C1 segment of cervical spinal cord (tissue), 14 donors: ENCODE measurements around the gene PROB1.
"Not testable (repeated sequence)": the region's sequence is repeated elsewhere in the genome, so short reads cannot be mapped to it uniquely, and the experiment has no call there.

Source experiments
- DNase-seq, 14 donors: peaks; one replicate each; lab custom pipeline; 2025; lab: John Stamatoyannopoulos, UW

PROB1 gene

GRCh38 chr5:139394654-139395566 is at the start of gene PROB1:
Gene PROB1 (minus strand): TSS chr5:139395104. CDS start chr5:139395081, 23 bp downstream.
- DNase-seq, result peak in 1 of 14 donors; percentile 51

GRCh38 chr5:139443831-139444453 is 49.0 kb upstream of the PROB1 start:
- no peak for DNase-seq

- not testable (repeated sequence) for DNase-seq
These were observed 45.5 kb upstream of the PROB1 start for GRCh38 chr5:139440416-139440815.

- DNase-seq, result peak; percentile 32 to 94 (median 88)
These were observed 44.4 kb upstream of the PROB1 start, which contains the start of gene DNAJC18 for GRCh38 chr5:139439013-139439903. Gene DNAJC18 (minus strand): TSS chr5:139439525. CDS start chr5:139439445, 80 bp downstream.

GRCh38 chr5:139438707-139439012 is 43.8 kb upstream of the PROB1 start:
- peak in 1 of 14 donors; percentile 35 for DNase-seq

DNA sequence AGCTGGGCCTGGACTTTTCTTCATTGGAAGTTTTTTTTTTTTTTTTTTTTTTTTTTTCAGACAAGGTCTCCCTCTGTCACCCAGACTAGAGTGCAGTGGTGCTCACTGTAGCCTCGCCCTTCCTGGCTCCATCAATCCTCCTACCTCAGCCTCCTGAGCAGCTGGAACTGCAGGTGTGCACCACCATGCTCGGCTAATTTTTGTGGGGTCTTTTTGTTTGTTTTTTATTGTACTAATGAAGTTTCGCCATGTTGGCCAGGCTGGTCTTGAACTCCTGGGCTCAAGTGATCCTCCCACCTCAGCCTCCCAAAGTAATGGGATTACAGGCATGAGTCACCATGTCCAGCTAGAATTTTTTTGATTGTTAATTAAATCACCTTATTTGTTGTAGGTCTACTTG is 40.8 kb upstream of the PROB1 start:
- no peak for DNase-seq

DNA sequence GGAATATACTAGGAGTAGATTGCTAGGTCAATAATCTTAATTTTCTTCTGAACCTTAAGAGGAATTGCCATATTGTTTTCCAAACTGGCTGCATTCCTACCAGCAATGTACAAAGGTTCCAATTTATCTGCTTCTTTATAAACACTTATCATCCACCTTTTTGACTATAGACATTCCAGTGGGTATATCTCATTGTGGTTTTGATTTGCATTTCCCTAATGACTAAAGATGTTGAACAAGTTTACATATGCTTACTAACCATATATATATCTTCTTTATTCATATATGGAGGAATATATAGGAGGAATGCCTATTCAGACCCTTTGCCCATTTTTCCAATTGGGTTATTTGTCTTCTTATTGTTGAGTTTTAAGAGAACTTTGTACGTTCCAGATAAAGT is 36.8 kb upstream of the PROB1 start:
- no peak for DNase-seq

DNA sequence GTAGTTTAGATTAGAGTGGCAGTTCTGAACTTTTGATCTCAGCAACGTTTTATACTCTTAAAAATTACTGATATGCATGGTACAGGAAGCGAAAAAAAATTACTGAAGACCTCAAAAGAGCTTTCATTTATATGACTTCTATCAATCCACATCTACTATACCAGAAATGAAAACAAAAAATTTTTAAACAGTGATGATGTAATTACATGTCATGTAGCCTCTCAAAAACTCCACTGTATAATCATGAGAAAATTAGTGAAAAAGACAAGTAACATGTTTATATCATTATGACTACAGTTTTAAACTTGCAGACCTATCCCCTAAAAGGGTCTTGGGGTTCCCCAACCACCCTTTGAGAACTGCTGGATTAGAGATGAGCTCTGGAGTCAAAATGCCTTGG is 35.1 kb upstream of the PROB1 start:
- DNase-seq, result no peak

- no peak for DNase-seq
These were observed 31.4 kb upstream of the PROB1 start for GRCh38 chr5:139426203-139426885.

- no peak for DNase-seq
These were observed 30.6 kb upstream of the PROB1 start for GRCh38 chr5:139425497-139425896.

DNA sequence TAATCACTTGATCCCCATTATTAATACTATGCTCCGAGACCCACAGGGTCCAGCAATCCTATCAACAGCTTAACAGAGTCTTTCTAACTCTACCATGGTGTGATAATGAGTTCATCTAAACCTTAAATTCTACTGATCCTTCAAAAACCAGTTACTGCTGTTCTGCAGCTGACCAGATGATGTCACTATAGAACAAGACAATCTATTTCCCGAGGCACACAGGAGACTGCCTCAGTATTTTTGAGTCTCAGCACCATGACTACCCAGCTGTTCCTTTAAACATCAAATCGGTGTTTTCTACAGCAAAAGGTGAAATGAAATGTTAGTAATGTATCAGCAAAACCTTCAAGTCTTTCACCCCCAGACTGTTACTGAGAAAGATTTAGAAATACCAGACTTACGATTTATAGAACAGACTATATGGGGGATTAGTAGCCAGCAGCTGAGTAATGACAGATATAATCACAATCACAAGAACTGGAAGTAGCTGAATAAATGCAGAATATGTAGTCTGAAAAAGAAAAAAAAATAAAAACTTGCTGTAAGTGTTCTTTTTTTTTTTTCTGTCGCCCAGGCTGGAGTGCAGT is 27.5 kb upstream of the PROB1 start:
- DNase-seq, result peak in 3 of 14 donors; percentile 10 to 27 (median 20)

GRCh38 chr5:139419226-139420192 is 24.6 kb upstream of the PROB1 start:
- no peak for DNase-seq

- DNase-seq, result no peak
These were observed 23.9 kb upstream of the PROB1 start for GRCh38 chr5:139418793-139419192.

- DNase-seq, result no peak
These were observed 22.3 kb upstream of the PROB1 start for GRCh38 chr5:139417214-139417613.

- no peak for DNase-seq
These were observed 21.7 kb upstream of the PROB1 start for GRCh38 chr5:139416651-139417050.

DNA sequence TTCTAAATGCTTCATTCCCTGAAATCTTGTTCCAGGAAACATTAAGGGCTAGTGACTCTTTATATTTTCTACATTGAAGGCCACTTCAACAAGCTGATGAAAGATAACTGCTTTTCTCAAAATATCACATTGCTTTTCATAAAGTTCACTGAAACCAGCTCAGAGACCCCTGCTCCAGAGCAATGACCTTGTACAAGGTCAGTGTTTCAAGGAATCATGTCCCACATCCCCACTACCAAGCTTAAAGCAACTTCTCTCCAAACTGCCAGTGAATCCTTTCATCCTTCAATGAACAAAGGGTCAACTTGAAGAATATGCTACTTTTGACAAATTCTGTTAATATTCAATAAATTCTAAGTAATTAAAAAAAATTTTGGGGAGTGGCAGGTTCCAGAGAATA is 21.0 kb upstream of the PROB1 start:
- no peak for DNase-seq

GRCh38 chr5:139415221-139415861 is 20.4 kb upstream of the PROB1 start:
- peak in 13 of 14 donors; percentile 22 to 86 (median 69) for DNase-seq

DNA sequence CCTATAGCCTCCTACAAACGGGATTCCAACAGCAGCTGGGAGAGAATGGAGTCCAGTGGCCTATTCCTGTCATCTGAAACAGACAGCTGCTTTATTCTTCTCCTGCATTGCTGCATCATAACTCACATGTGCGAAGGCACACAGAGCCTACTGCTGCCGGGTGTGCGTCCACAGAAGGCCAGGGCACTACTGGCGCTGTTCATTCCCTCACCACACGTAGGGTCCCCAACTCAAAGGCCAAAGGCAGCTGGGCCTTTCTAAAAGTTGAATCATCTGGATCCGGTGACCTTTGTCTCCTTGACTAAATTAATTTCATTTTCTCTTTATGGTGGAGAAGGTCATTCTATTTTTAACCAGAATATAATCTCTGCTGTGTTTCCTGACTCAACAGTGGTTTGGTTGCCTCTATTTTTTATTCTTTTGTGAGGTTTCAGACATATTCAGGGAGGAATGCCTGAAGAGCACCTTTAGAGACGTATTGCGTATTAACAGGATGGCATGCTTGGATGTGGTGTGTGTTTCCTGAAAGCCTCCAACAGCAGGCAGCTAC is 19.8 kb upstream of the PROB1 start:
- DNase-seq, result peak in 2 of 14 donors; percentile 30 to 65

- DNase-seq, result no peak
These were observed 19.1 kb upstream of the PROB1 start for GRCh38 chr5:139413963-139414362.
